HepG2 (cell line): ENCODE measurements around the gene KCTD13. TPM values are rescaled to one million over a fixed set of nuclear protein-coding genes. Genes with fewer than 3 reads are reported as not detected.

Source experiments
- AKAP8 ChIP-seq: sonication (generic); formaldehyde crosslinking; IDR thresholded peaks from 2 replicates; pipeline ENCODE4 v1.5.1; 2020; ENCODE audit warnings: mild to moderate bottlenecking, missing genetic modification reagents
- ATF1 ChIP-seq: IDR thresholded peaks from 2 replicates; pipeline ENCODE4 v1.6.1; 2016; ENCODE audit warnings: mild to moderate bottlenecking, control low read depth
- CCDC6 ChIP-seq: sonication (generic); formaldehyde crosslinking; IDR thresholded peaks from 2 replicates; pipeline ENCODE4 v1.8.1; 2022; ENCODE audit warnings: mild to moderate bottlenecking, missing genetic modification reagents, moderate library complexity
- CREM ChIP-seq, 2 experiments: sonication (generic) in 1 of 2; formaldehyde crosslinking in 1 of 2; IDR thresholded peaks; 2 replicates each; pipeline versions ENCODE4 v1.4.0 to v1.6.1; 2016 to 2020; ENCODE audit warnings: antibody characterized with exemption in 1 of 2, mild to moderate bottlenecking in 1 of 2, missing genetic modification reagents in 1 of 2
- DPF2 ChIP-seq: sonication (generic); formaldehyde crosslinking; IDR thresholded peaks from 2 replicates; pipeline ENCODE4 v1.4.0; 2020; ENCODE audit warnings: mild to moderate bottlenecking, low read depth, missing genetic modification reagents, borderline replicate concordance
- NBN ChIP-seq: fragments of 450-650 bp; conservative IDR thresholded peaks from 2 replicates; pipeline ENCODE4 v1.6.1; 2017
- NONO ChIP-seq, 2 experiments: fragments of 450-650 bp in 1 of 2; sonication (generic) in 1 of 2; formaldehyde crosslinking in 1 of 2; IDR thresholded peaks in 1 of 2; conservative IDR thresholded peaks in 1 of 2; 2 replicates each; pipeline versions ENCODE4 v1.6.1 to v1.8.0; 2017 to 2022; ENCODE audit warnings: mild to moderate bottlenecking in 1 of 2, missing genetic modification reagents in 1 of 2, moderate library complexity in 1 of 2
- NR1H2 ChIP-seq: sonication (generic); formaldehyde crosslinking; IDR thresholded peaks from 2 replicates; pipeline ENCODE4 v1.8.1; 2022; ENCODE audit warnings: low read depth, missing genetic modification reagents, borderline replicate concordance
- RNF2 ChIP-seq: fragments of 450-650 bp; conservative IDR thresholded peaks from 2 replicates; pipeline ENCODE4 v1.6.1; 2016; ENCODE audit warnings: low read depth
- ZBTB7B ChIP-seq: sonication (generic); formaldehyde crosslinking; IDR thresholded peaks from 2 replicates; pipeline ENCODE4 v1.4.0; 2020; ENCODE audit warnings: missing genetic modification reagents
- ZC3H4 ChIP-seq: sonication (generic); formaldehyde crosslinking; IDR thresholded peaks from 2 replicates; pipeline ENCODE4 v1.4.0; 2020; ENCODE audit warnings: missing genetic modification reagents, borderline replicate concordance
- ZFP82 ChIP-seq: sonication (generic); formaldehyde crosslinking; IDR thresholded peaks from 2 replicates; pipeline ENCODE4 v1.5.1; 2020; ENCODE audit warnings: mild to moderate bottlenecking, missing genetic modification reagents, borderline replicate concordance
- ZNF251 ChIP-seq: sonication (generic); formaldehyde crosslinking; IDR thresholded peaks from 2 replicates; pipeline ENCODE4 v1.9.0; 2021; ENCODE audit warnings: mild to moderate bottlenecking, missing genetic modification reagents
- ZNF30 ChIP-seq: sonication (generic); formaldehyde crosslinking; IDR thresholded peaks from 2 replicates; pipeline ENCODE4 v1.5.0; 2020; ENCODE audit warnings: mild to moderate bottlenecking, missing genetic modification reagents
- ZNF713 ChIP-seq: sonication (generic); formaldehyde crosslinking; IDR thresholded peaks from 2 replicates; pipeline ENCODE4 v1.4.0; 2020; ENCODE audit warnings: mild to moderate bottlenecking, missing genetic modification reagents
- ZSCAN25 ChIP-seq: sonication (generic); formaldehyde crosslinking; IDR thresholded peaks from 2 replicates; pipeline ENCODE4 v1.8.0; 2022; ENCODE audit warnings: mild to moderate bottlenecking, missing genetic modification reagents
- polyA plus RNA-seq, 8 experiments: library from polyadenylated mRNA; depleted of rRNA in 3 of 8; stranded (reverse) in 7 of 8; unstranded in 1 of 8; fragments of >200 nt; fragmentation: Illumina TruSeq in 4 of 8; extraction: Trizol in 4 of 8; gene quantifications; 2 replicates each; pipeline versions ENCODE4 v1.2.1 to v1.2.3, GENCODE V29; 2011 to 2016; ENCODE audit warnings: low read depth in 4 of 8, missing spikeins in 1 of 8, mixed read lengths in 1 of 8; ENCODE audit not compliant: insufficient read depth in 1 of 8
- total RNA-seq, 5 experiments: library from RNA; depleted of rRNA; stranded (reverse); fragments of >200 nt; fragmentation: Illumina TruSeq; extraction: Trizol; gene quantifications; 2 replicates each; pipeline ENCODE4 v1.2.3, GENCODE V29; 2016; ENCODE audit warnings: low read depth in 1 of 5
- TF ChIP-seq, protein P1 (sequence below): sonication (generic); formaldehyde crosslinking; IDR thresholded peaks from 2 replicates; pipeline ENCODE4 v1.5.1; 2020; ENCODE audit warnings: missing genetic modification reagents, mild to moderate bottlenecking, borderline replicate concordance
- TF ChIP-seq, protein P2 (sequence below): sonication (generic); IDR thresholded peaks from 2 replicates; pipeline ENCODE4 v1.6.1; 2016; ENCODE audit warnings: low read depth, borderline replicate concordance
- TF ChIP-seq, protein P3 (sequence below): sonication (generic); formaldehyde crosslinking; conservative IDR thresholded peaks from 2 replicates; pipeline ENCODE4 v1.4.0; 2020; ENCODE audit warnings: missing genetic modification reagents
- TF ChIP-seq, protein P4 (sequence below): IDR thresholded peaks from 2 replicates; pipeline ENCODE4 v1.6.1; 2018; ENCODE audit warnings: missing genetic modification reagents
- TF ChIP-seq, protein P5 (sequence below): sonication (generic); formaldehyde crosslinking; IDR thresholded peaks from 2 replicates; pipeline ENCODE4 v1.4.0; 2020; ENCODE audit warnings: missing genetic modification reagents

The KCTD13 gene
- total and polyA plus RNA-seq, 2 of the 13 experiments (the other 11 are each of a cell fraction or from before 2014, with no cell fraction given), result 6.3 to 14.7 TPM

DNA sequence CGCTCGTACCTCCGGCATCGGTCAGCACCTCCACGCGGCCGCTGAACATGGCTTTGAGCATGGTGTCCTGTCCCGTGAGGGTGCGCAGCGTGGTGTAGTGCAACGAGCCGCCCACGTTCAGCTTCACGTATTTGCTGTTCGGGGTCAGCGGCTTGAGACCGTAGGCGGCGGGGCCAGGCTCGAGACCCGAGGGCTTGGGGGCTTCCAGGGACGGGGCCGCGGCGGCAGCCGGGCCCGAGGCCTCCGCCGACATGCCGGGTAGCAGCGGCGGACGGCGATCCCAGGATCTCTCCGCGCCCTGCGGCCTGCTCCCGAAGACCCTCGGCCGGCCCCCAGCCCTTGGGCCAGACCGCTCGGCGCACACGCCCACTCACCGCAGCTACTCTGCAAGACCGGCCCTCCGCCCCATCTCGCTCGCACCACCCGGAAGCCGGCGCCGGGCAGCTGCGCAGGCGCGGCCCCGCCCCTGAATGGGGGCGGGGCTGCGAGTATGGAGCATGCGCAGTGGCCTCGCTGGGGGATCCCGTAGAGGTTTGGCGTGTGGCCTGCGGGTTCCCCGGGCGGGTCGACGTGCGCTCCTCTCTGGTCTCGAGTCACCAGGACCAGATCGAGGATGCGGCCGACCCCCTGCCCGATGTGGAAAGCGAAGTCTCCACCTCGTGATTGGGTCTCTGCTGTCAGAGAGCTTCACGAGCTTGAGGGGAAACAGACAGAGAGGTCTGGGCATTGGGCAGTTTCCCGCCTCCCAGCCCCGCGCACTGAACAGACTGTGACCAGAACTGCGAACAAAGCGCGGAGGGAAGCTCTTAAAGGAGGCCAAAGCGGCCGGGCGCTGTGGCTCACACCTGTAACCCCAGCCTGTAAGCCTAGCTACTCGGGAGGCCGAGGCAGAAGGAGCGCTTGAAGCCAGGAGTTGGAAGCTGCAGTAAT, at the start of gene KCTD13 (continued):
- TF ChIP-seq, protein P1, sequence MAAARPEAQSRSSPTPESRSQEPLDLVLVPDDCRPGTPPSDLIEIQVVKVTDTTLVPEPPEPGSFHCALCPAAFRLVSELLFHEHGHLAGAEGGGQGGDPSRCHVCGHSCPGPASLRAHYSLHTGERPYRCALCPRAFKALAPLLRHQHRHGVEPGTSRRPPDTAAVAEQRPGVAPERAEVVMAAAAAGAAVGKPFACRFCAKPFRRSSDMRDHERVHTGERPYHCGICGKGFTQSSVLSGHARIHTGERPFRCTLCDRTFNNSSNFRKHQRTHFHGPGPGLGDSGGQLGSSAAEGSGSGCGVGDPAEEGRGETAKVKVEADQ (CRISPR knock-in tag), result no peak; the same call in 1 of the 2 replicates
- TF ChIP-seq ZNF251 (CRISPR knock-in tag) (0 out of 2 replicates have a peak, but pooled peaks have one; percentile 88), CREM (IDR thresholded peaks at IDR 0.05) (no peak), CREM (CRISPR knock-in tag; IDR thresholded peaks at IDR 0.05) (no peak), DPF2 (CRISPR knock-in tag) (no peak; the same call in 1 of the 2 replicates), ZSCAN25 (peak; percentile 53), NONO (IDR thresholded peaks at IDR 0.05) (no peak), NONO (CRISPR knock-in tag; conservative IDR thresholded peaks at IDR 0.05) (peak; percentile 78), RNF2 (peak; percentile 92), CCDC6 (CRISPR knock-in tag) (peak; percentile 48; the same call in 1 of the 2 replicates), NR1H2 (CRISPR knock-in tag) (peak; percentile 38; the same call in 1 of the 2 replicates), ZNF713 (no peak), AKAP8 (CRISPR knock-in tag) (no peak; the same call in 1 of the 2 replicates), ZFP82 (CRISPR knock-in tag) (peak; percentile 66; the same call in 1 of the 2 replicates), ZBTB7B (CRISPR knock-in tag) (peak; percentile 82; the same call in 1 of the 2 replicates), ZNF30 (peak; percentile 91; the same call in 1 of the 2 replicates), ZC3H4 (0 out of 2 replicates have a peak, but pooled peaks have one; percentile 24), ATF1 (CRISPR knock-in tag) (no peak), NBN (no peak)
- TF ChIP-seq, protein P2, sequence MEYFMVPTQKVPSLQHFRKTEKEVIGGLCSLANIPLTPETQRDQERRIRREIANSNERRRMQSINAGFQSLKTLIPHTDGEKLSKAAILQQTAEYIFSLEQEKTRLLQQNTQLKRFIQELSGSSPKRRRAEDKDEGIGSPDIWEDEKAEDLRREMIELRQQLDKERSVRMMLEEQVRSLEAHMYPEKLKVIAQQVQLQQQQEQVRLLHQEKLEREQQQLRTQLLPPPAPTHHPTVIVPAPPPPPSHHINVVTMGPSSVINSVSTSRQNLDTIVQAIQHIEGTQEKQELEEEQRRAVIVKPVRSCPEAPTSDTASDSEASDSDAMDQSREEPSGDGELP, result no peak; the same call in 1 of the 2 replicates
- TF ChIP-seq, protein P3, sequence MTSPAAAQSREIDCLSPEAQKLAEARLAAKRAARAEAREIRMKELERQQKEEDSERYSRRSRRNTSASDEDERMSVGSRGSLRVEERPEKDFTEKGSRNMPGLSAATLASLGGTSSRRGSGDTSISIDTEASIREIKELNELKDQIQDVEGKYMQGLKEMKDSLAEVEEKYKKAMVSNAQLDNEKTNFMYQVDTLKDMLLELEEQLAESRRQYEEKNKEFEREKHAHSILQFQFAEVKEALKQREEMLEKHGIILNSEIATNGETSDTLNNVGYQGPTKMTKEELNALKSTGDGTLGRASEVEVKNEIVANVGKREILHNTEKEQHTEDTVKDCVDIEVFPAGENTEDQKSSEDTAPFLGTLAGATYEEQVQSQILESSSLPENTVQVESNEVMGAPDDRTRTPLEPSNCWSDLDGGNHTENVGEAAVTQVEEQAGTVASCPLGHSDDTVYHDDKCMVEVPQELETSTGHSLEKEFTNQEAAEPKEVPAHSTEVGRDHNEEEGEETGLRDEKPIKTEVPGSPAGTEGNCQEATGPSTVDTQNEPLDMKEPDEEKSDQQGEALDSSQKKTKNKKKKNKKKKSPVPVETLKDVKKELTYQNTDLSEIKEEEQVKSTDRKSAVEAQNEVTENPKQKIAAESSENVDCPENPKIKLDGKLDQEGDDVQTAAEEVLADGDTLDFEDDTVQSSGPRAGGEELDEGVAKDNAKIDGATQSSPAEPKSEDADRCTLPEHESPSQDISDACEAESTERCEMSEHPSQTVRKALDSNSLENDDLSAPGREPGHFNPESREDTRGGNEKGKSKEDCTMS (CRISPR knock-in tag), result no peak
- TF ChIP-seq, protein P4, sequence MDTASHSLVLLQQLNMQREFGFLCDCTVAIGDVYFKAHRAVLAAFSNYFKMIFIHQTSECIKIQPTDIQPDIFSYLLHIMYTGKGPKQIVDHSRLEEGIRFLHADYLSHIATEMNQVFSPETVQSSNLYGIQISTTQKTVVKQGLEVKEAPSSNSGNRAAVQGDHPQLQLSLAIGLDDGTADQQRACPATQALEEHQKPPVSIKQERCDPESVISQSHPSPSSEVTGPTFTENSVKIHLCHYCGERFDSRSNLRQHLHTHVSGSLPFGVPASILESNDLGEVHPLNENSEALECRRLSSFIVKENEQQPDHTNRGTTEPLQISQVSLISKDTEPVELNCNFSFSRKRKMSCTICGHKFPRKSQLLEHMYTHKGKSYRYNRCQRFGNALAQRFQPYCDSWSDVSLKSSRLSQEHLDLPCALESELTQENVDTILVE (CRISPR knock-in tag), result no peak; the same call in 1 of the 2 replicates
- TF ChIP-seq, protein P5, sequence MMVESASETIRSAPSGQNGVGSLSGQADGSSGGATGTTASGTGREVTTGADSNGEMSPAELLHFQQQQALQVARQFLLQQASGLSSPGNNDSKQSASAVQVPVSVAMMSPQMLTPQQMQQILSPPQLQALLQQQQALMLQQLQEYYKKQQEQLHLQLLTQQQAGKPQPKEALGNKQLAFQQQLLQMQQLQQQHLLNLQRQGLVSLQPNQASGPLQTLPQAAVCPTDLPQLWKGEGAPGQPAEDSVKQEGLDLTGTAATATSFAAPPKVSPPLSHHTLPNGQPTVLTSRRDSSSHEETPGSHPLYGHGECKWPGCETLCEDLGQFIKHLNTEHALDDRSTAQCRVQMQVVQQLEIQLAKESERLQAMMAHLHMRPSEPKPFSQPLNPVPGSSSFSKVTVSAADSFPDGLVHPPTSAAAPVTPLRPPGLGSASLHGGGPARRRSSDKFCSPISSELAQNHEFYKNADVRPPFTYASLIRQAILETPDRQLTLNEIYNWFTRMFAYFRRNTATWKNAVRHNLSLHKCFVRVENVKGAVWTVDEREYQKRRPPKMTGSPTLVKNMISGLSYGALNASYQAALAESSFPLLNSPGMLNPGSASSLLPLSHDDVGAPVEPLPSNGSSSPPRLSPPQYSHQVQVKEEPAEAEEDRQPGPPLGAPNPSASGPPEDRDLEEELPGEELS (CRISPR knock-in tag), result no peak; the same call in 1 of the 2 replicates
